HepG2 (cell line): Measurements from ENCODE around the gene ME3.

Experiments
- CEBPB ChIP-seq: IDR thresholded peaks from 2 replicates; pipeline ENCODE4 v1.6.1; 2011; ENCODE audit warnings: low read depth, low read length, improper control_type of control experiment, borderline replicate concordance
- KAT7 ChIP-seq: IDR thresholded peaks from 2 replicates; pipeline ENCODE4 v1.6.1; 2018; ENCODE audit warnings: borderline replicate concordance, missing compliant biosample characterization
- PHF8 ChIP-seq: sonication (generic); formaldehyde crosslinking; IDR thresholded peaks from 2 replicates; pipeline ENCODE4 v1.5.0; 2020; ENCODE audit warnings: missing genetic modification reagents
- THYN1 ChIP-seq: sonication (generic); formaldehyde crosslinking; IDR thresholded peaks from 2 replicates; pipeline ENCODE4 v1.8.1; 2023; ENCODE audit warnings: low read depth, mild to moderate bottlenecking, moderate library complexity, missing genetic modification reagents, borderline replicate concordance
- ZFP37 ChIP-seq: sonication (generic); formaldehyde crosslinking; IDR thresholded peaks from 2 replicates; pipeline ENCODE4 v1.4.0; 2020; ENCODE audit warnings: missing genetic modification reagents, borderline replicate concordance
- ZMYM2 ChIP-seq: sonication (generic); formaldehyde crosslinking; IDR thresholded peaks from 2 replicates; pipeline ENCODE4 v1.8.0; 2022; ENCODE audit warnings: mild to moderate bottlenecking, missing genetic modification reagents

GRCh38 chr11:86592047-86592591, 80.3 kb downstream of the ME3 start:
- no peak for TF ChIP-seq ZFP37 (CRISPR knock-in tag)
- no peak for TF ChIP-seq ZMYM2 (CRISPR knock-in tag)
- no peak for TF ChIP-seq THYN1 (CRISPR knock-in tag)
- no peak for TF ChIP-seq PHF8 (CRISPR knock-in tag)
- no peak for TF ChIP-seq KAT7 (CRISPR knock-in tag)
- no peak for TF ChIP-seq CEBPB
